ENCODE results near the gene SPTBN1. TPM values are rescaled to one million over a fixed set of nuclear protein-coding genes. Genes with fewer than 3 reads are reported as not detected.
A peak's percentile ranks its signal among the peaks of the same experiment; 100 is the strongest.

Gene SPTBN1
- total RNA-seq, 1 experiment from 2014 or later: 120 TPM

- no peak for DNase-seq (ENCODE audit: low read depth)
Observed at GRCh38 chr2:54704238-54704637, 248.1 kb downstream of the SPTBN1 start.

- DNase-seq (ENCODE audit: low read depth): peak; percentile 73
Observed at GRCh38 chr2:54704688-54705605, 248.8 kb downstream of the SPTBN1 start.

- DNase-seq (ENCODE audit: low read depth): no peak
Observed at GRCh38 chr2:54706622-54707021, 250.5 kb downstream of the SPTBN1 start.

GRCh38 chr2:54708584-54709335 is 252.6 kb downstream of the SPTBN1 start:
- DNase-seq (ENCODE audit: low read depth): no peak

GRCh38 chr2:54709336-54709809 is 253.2 kb downstream of the SPTBN1 start:
- no peak for DNase-seq (ENCODE audit: low read depth)

GRCh38 chr2:54710216-54710615 is 254.1 kb downstream of the SPTBN1 start:
- DNase-seq (ENCODE audit: low read depth): no peak

GRCh38 chr2:54712516-54712915 is 256.4 kb downstream of the SPTBN1 start:
- no peak for DNase-seq (ENCODE audit: low read depth)

- no peak for DNase-seq (ENCODE audit: low read depth)
Observed at GRCh38 chr2:54714996-54715395, 258.9 kb downstream of the SPTBN1 start.

GRCh38 chr2:54716375-54716774 is 260.2 kb downstream of the SPTBN1 start:
- DNase-seq (ENCODE audit: low read depth): no peak

GRCh38 chr2:54720563-54720962 is 264.4 kb downstream of the SPTBN1 start:
- no peak for DNase-seq (ENCODE audit: low read depth)

Other genes with a start within 250 kb of the SPTBN1 start
- gene TSPYL6, start 200.1 kb upstream of the SPTBN1 start, total RNA-seq (2014; rRNA removed; shearing (Covaris generic)): not detected in 2 replicates